ENCODE measurements around the gene KCNJ14.
"Not testable (repeated sequence)": the region's sequence is repeated elsewhere in the genome, so short reads cannot be mapped to it uniquely, and the experiment has no call there.

The KCNJ14 gene

DNA sequence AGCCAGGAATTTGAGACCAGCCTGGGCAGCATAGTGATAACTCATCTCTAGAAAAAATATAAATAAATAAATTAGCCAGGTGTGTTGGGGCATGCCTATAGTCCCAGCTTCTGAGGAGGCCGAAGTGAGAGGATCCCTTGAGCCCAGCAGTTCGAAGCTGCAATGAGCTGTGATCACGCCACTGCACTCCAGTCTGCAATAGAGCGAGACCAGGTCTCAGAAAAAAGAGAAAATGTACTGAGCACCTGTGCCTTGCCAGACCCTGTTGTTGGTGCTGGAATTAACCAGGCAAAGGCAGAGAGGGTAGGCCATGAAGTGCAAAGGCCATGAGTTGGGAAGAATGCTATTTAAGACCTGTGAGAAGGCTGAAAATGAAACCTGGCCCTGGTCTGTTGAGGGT, 16.5 kb downstream of the KCNJ14 start:
- DNase-seq (ENCODE audit: low spot score) = no peak

- no peak for DNase-seq (ENCODE audit: low spot score)
These were observed 18.0 kb downstream of the KCNJ14 start for GRCh38 chr19:48473161-48473966.

- DNase-seq (ENCODE audit: low spot score) = no peak
These were observed 18.8 kb downstream of the KCNJ14 start for GRCh38 chr19:48474084-48474592.

GRCh38 chr19:48475369-48476068, 20.1 kb downstream of the KCNJ14 start:
- DNase-seq (ENCODE audit: low spot score) = no peak

GRCh38 chr19:48476176-48476575, 20.8 kb downstream of the KCNJ14 start:
- no peak for DNase-seq (ENCODE audit: low spot score)

- DNase-seq (ENCODE audit: low spot score) = no peak
These were observed 21.8 kb downstream of the KCNJ14 start for GRCh38 chr19:48477067-48477685.

- no peak for DNase-seq (ENCODE audit: low spot score)
These were observed 22.4 kb downstream of the KCNJ14 start for GRCh38 chr19:48477698-48478338.

- no peak for DNase-seq (ENCODE audit: low spot score)
These were observed 23.2 kb downstream of the KCNJ14 start for GRCh38 chr19:48478339-48479256.

DNA sequence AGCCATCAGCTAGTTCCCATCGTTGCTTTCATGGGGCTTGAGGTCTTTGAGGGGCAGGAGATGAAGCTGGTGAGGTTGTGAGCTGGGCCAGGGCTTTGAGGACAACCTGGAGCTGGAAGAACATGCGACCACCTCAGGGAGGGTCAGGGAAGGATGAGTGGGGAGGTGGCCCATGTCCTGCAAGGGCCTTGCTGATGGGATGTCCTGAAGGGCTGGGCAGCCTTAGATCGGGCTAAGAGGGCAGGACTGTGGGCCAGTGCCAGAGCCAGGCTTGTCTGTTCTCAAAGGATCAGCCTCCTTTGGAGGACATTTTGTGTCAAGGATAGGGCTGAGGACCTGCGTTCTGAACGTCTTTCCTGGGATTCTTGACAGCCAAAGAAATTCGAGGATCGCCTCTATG, 24.3 kb downstream of the KCNJ14 start:
- DNase-seq (ENCODE audit: low spot score) = no peak

GRCh38 chr19:48480183-48480557, 24.8 kb downstream of the KCNJ14 start:
- DNase-seq (ENCODE audit: low spot score) = peak; percentile 44

- peak; percentile 57 for DNase-seq (ENCODE audit: low spot score)
These were observed 25.5 kb downstream of the KCNJ14 start for GRCh38 chr19:48480558-48481500.

DNA sequence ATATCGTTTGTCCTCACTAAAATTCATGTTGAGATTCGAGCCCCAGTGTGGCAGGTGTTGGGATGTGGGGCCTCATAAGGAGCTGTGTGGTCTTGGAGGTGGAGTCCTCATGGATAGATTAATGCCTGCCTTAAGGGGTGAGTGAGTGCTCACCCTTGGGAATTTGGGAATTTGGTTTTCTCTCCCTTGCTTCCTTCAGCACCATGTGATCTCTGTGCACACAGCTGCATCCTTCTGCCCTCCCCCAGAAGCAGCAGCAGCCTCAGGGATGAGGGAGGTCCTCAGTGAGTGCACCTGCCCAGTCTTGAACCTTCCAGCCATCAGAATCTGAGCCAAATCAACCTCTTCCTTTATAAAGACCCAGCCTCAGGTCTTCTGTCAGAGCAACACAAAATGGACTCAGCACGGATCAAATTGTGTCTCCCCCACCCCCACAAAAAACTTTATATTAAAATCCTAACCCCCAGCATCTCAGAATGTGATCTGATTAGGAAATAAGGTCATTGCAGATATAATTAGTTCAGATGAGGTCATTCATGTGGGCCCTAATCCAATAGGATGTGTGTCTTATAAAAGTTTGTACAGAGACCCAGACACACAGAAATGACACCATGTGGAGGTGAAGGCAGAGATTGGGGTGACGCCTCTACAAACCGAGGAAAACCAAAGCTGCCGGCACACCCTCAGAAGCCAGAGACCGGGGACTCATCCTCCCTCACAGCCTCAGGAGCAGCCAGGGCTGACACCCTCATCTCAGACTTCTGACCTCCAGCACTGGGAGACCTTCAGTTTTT, 26.7 kb downstream of the KCNJ14 start:
- DNase-seq (ENCODE audit: low spot score) = peak; percentile 41

DNA sequence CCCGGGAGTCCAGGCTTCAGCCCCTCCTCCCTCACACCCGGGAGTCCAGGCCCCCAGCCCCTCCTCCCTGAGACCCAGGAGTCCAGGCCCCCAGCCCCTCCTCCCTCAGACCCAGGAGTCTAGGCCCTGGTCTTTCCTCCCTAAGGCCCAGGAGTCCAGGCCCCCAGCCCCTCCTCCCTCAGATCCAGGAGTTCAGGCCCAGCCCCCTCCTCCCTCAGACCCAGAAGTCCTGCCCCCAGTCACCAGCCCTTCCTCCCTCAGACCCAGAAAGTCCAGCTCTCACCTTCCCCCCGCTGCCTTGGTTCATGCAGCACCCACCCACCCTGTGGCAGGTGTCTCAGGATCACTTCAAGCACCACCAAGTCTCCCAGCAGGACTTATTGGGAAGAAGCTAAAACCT, 27.9 kb downstream of the KCNJ14 start:
- no peak for DNase-seq (ENCODE audit: low spot score)

- no peak for DNase-seq (ENCODE audit: low spot score)
These were observed 29.0 kb downstream of the KCNJ14 start for GRCh38 chr19:48484247-48484893.

DNA sequence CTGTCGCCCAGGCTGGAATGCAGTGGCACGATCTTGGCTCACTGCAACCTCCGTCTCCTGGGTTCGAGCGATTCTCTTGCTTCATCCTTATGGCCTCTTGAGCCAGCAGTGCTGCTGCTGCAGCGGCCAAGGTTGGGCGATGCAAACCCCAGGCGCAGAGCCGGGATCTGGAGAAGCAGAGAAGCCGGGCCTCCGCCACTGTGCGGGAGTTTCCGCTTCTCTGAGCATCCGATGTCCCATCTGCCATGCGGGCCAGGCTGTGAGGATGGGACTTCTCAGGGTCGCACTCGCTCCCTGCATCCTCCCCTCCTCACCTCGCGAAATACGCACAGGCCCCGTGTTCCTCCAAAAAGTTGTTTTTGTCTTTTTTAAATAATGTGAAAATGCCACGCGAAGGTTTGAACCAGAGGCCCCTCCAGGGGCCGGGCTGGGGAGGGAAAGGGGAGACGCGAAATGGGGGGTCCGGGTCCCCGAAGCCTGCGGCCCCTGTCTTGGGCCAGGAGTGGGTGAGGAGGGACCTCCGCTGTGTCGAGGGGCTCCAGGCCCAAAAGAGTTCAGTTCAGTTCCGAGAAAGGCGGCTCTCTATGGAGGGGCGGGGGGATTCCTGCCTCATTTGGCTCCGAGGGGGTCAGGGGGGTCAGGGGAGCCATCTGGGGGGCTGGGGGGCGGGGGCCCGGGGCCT, 29.7 kb downstream of the KCNJ14 start:
- no peak for DNase-seq (ENCODE audit: low spot score)

DNA sequence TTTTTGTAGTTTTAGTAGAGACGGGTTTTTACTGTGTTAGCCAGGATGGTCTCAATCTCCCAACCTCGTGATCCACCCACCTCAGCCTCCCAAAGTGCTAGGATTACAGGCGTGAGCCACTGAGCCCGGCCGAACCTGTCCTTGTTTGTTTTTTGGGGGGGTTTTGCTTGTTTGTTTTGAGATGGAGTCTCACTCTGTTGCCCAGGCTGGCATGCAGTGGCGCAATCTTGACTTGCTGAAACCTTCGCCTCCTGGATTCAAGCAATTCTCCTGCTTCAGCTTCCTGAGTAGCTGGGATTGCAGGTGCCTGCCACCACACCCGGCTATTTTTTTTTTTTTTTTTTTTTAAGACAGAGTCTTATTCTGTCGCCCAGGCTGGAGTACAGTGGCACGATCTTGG, 31.3 kb downstream of the KCNJ14 start:
- not testable (repeated sequence) for DNase-seq (ENCODE audit: low spot score)

DNA sequence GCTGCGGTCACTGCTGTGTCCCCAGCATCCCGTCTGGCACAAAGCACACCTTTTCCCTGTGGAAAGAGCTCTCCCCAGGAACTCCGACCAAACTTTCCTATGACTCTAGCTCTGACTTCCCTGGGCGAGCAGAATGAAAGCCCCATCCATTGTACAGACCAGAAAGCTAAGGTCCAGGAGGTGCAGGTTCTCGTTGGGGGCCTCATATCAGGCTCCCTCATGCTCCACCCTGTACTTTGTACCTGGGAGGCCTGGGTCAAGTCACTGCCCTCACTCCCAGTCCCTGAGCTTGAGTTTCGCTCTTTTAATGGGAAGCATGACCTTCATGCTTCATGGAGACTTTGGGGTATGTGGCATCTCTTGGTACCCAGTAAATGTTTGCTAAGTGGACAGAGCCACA, 32.2 kb downstream of the KCNJ14 start:
- DNase-seq (ENCODE audit: low spot score) = no peak

- peak; percentile 87 for DNase-seq (ENCODE audit: low spot score)
These were observed 32.6 kb downstream of the KCNJ14 start for GRCh38 chr19:48487948-48488347.
